Vagina (tissue), 2 donors: ENCODE results near the gene TCOF1.

Experiments
- CTCF ChIP-seq, 3 experiments: fragments of 450-650 bp in 2 of 3; fragments of 200-600 bp in 1 of 3; sonication (generic) in 1 of 3; IDR thresholded peaks; one replicate each; pipeline ENCODE4 v1.5.1; 2017 to 2019; ENCODE audit warnings: antibody characterized with exemption in 3 of 3, mild to moderate bottlenecking in 2 of 3, moderate library complexity in 2 of 3
- POLR2A ChIP-seq, 2 donors: fragments of 450-650 bp; IDR thresholded peaks; one replicate each; pipeline ENCODE4 v1.6.1; 2017; ENCODE audit warnings: antibody characterized with exemption in 2 of 2, mild to moderate bottlenecking in 2 of 2, moderate library complexity in 2 of 2

GRCh38 chr5:150352244-150353031 lies 5.1 kb upstream of the TCOF1 start:
- TF ChIP-seq CTCF (IDR thresholded peaks at IDR 0.05) (no peak), POLR2A (IDR thresholded peaks at IDR 0.05) (no peak)
